GM21737 (cell line): Measurements from ENCODE around the gene DRAXIN.

Experiments used
- ATAC-seq: cut with Tn5 transposase; IDR thresholded peaks from one replicate; pipeline ENCODE4 v1.9.1; 2021; ENCODE audit warnings: mild to moderate bottlenecking, moderate library complexity; ENCODE audit not compliant: unreplicated experiment

DRAXIN gene

GRCh38 chr1:11684070-11684469, 7.4 kb upstream of the DRAXIN start:
- no peak for ATAC-seq

GRCh38 chr1:11685210-11685752, 6.2 kb upstream of the DRAXIN start:
- no peak for ATAC-seq

GRCh38 chr1:11688506-11688905, 3.0 kb upstream of the DRAXIN start:
- ATAC-seq = no peak

- no peak for ATAC-seq
Measured at GRCh38 chr1:11690397-11691301, 861 bp upstream of the DRAXIN start.

- no peak for ATAC-seq
Measured at GRCh38 chr1:11691928-11692711, 610 bp downstream of the DRAXIN start.

GRCh38 chr1:11693024-11693590, 1.6 kb downstream of the DRAXIN start:
- ATAC-seq = no peak

- ATAC-seq = no peak
Measured at GRCh38 chr1:11693917-11694316, 2.4 kb downstream of the DRAXIN start.

- no peak for ATAC-seq
Measured at GRCh38 chr1:11695861-11696260, 4.4 kb downstream of the DRAXIN start.

- no peak for ATAC-seq
Measured at GRCh38 chr1:11697188-11697892, 5.8 kb downstream of the DRAXIN start.

- ATAC-seq = no peak
Measured at GRCh38 chr1:11697893-11698210, 6.3 kb downstream of the DRAXIN start.

GRCh38 chr1:11700601-11701467, 9.3 kb downstream of the DRAXIN start:
- ATAC-seq = no peak

- ATAC-seq = no peak
Measured at GRCh38 chr1:11701551-11701961, 10.0 kb downstream of the DRAXIN start.

- no peak for ATAC-seq
Measured at GRCh38 chr1:11701981-11702803, 10.7 kb downstream of the DRAXIN start.

GRCh38 chr1:11703357-11704193, 12.1 kb downstream of the DRAXIN start:
- no peak for ATAC-seq

- ATAC-seq = no peak
Measured at GRCh38 chr1:11704194-11704529, 12.7 kb downstream of the DRAXIN start.

- no peak for ATAC-seq
Measured at GRCh38 chr1:11704691-11705475, 13.4 kb downstream of the DRAXIN start.

GRCh38 chr1:11705596-11705995, 14.1 kb downstream of the DRAXIN start:
- ATAC-seq = no peak

- no peak for ATAC-seq
Measured at GRCh38 chr1:11706292-11706691, 14.8 kb downstream of the DRAXIN start.
